Spleen (tissue), 11 donors: Measurements from ENCODE around the gene COL23A1. TPM values are rescaled to one million over a fixed set of nuclear protein-coding genes. Genes with fewer than 3 reads are reported as not detected.
A peak's percentile ranks its signal among the peaks of the same experiment; 100 is the strongest.
"Not testable (repeated sequence)": the region's sequence is repeated elsewhere in the genome, so short reads cannot be mapped to it uniquely, and the experiment has no call there.

Source experiments
- DNase-seq: peaks from one replicate; pipeline ENCODE4 v3.0.0-alpha.2; 2020
- H3K27ac ChIP-seq, 8 donors: fragments of 200-600 bp; sonication (generic) in 7 of 8; 1 replicate in 4 of 8; 2 replicates in 4 of 8; pipeline versions ENCODE4 v1.5.0 to v1.8.0; 2016 to 2021; ENCODE audit warnings: inconsistent platforms in 4 of 8, mild to moderate bottlenecking in 4 of 8, moderate library complexity in 1 of 8
- H3K27me3 ChIP-seq, 7 donors: fragments of 200-600 bp; sonication (generic) in 6 of 7; replicated peaks in 1 of 7; 1 replicate in 4 of 7; 2 replicates in 3 of 7; pipeline versions ENCODE4 v1.5.0 to v1.8.0; 2016 to 2021; ENCODE audit warnings: inconsistent platforms in 3 of 7, mild to moderate bottlenecking in 1 of 7
- H3K36me3 ChIP-seq, 6 donors: fragments of 200-600 bp; sonication (generic) in 5 of 6; 1 replicate in 4 of 6; 2 replicates in 2 of 6; pipeline versions ENCODE4 v1.5.0 to v1.8.0; 2016 to 2021; ENCODE audit warnings: inconsistent platforms in 2 of 6
- H3K4me1 ChIP-seq, 6 donors: fragments of 200-600 bp; sonication (generic) in 5 of 6; 1 replicate in 3 of 6; 2 replicates in 3 of 6; pipeline versions ENCODE4 v1.5.0 to v1.8.0; 2016 to 2021; ENCODE audit warnings: inconsistent platforms in 3 of 6
- H3K4me3 ChIP-seq, 8 donors: fragments of 200-600 bp; sonication (generic) in 7 of 8; 1 replicate in 4 of 8; 2 replicates in 4 of 8; pipeline versions ENCODE4 v1.5.0 to v1.8.0; 2016 to 2021; ENCODE audit warnings: inconsistent platforms in 4 of 8, mild to moderate bottlenecking in 4 of 8, moderate library complexity in 2 of 8
- H3K9me3 ChIP-seq, 8 donors: fragments of 200-600 bp; sonication (generic) in 7 of 8; 1 replicate in 4 of 8; 2 replicates in 4 of 8; pipeline versions ENCODE4 v1.5.0 to v1.8.0; 2016 to 2021; ENCODE audit warnings: inconsistent platforms in 4 of 8
- POLR2A ChIP-seq, 3 donors: fragments of 450-650 bp; IDR thresholded peaks; one replicate each; pipeline ENCODE4 v1.5.1; 2017; ENCODE audit warnings: antibody characterized with exemption in 3 of 3, mild to moderate bottlenecking in 1 of 3
- POLR2AphosphoS5 ChIP-seq, 3 donors: sonication (generic); formaldehyde crosslinking; IDR thresholded peaks; one replicate each; pipeline ENCODE4 v1.5.1; 2017; ENCODE audit warnings: antibody characterized with exemption in 3 of 3
- WGBS, 5 donors: extraction: QIAGEN DNeasy Blood & Tissue Kit in 3 of 5; methylation state at CpG; one replicate each; pipeline versions ENCODE4 v1.1.5 to v1.1.7; 2013 to 2018; 5-methylcytosine and 5-hydroxymethylcytosine counted together
- intact Hi-C: fragments of 100-400 bp; cut with DNase I; formaldehyde crosslinking; loops from one replicate; pipeline ENCODE4 v1.15.0; 2023; ENCODE audit warnings: low total_unique reads
- polyA plus RNA-seq, 3 donors: library from polyadenylated mRNA; stranded (reverse); fragments of 200-250 nt; gene quantifications; one replicate each; pipeline ENCODE4 v1.2.1, GENCODE V29; 2013
- total RNA-seq, 7 donors: library from RNA; depleted of rRNA in 3 of 7; stranded (reverse); fragments of >200 nt in 3 of 7; fragmentation: NEBNext Ultra II Directional in 4 of 7; extraction: Animal tissue kit (Norgen Biotek cat#: 25700) in 4 of 7; gene quantifications; one replicate each; pipeline versions ENCODE4 v1.1.0 to v1.2.1, GENCODE V29; 2016 to 2021
- TF ChIP-seq, protein P1 (sequence below), 11 experiments: fragments of 200-600 bp in 7 of 11; fragments of 450-650 bp in 4 of 11; sonication (generic) in 4 of 11; IDR thresholded peaks in 8 of 11; conservative IDR thresholded peaks in 3 of 11; 1 replicate in 7 of 11; 2 replicates in 4 of 11; pipeline versions ENCODE4 v1.4.0 to v1.8.0; 2016 to 2021; ENCODE audit warnings: antibody characterized with exemption in 11 of 11, inconsistent platforms in 4 of 11, mild to moderate bottlenecking in 1 of 11
- donor health status: healthy with polysubstance abuse.
- donor health status: DM: no; HTN: no; CAD: no; lungs with moderate emphysema.
- donor health status: DM: no; HTN: no; CAD: no.
- donor health status: Bipolar disorder and iron deficiency.
- donor health status: healthy.
- donor health status: DM: no; HTN: no; CAD: no.
- donor health status: DM: yes; HTN: yes; CAD: no.

The COL23A1 gene
- total and polyA plus RNA-seq, 10 donors = 0.63 to 3.8 (median 1.9) TPM

DNA sequence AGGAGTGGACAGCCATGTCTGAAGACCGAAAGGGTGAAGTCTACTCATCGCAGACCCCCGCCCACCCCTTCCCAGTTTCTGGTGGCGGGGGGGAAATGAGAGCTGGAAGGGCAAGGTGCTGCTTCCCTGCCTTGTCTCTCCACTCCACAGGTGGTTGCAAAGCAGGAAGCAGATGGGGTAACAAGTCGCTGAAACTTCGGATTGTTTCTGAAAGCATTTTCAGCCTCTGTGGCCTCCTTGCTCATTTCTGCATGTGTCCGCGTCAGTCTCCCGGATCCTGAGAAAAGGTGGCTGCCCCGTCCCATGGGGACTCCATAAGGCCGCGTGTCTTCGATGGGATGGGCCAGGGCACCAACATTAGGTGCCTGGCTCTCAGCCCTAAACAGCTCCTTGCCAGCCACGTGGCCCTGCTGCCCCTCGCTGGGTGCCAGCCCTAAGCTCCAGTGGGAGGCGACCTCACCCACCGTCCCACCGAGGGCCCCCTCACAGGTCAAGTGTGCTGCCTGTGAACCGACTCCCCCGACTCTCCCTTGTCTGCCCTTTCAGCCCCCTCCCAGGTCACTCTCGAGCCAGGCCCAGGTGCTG is 358.6 kb downstream of the COL23A1 start:
- peak overlapping the region; percentile 97 to 99 (median 99) for H3K27ac ChIP-seq
- no peak for DNase-seq
- 21 to 41% (median 27%) methylated on average over 6 to 21 of the region's 21 CpGs for WGBS, 5 donors
- H3K4me1 ChIP-seq = peaks cover 24 to 92% (median 63%) of the 10 kb centered on the region in 6 donors
- H3K27me3 ChIP-seq = no peaks in the 10 kb centered on the region
- H3K36me3 ChIP-seq = peaks cover 0 to 48% (median 37%) of the 10 kb centered on the region in 6 donors
- intact Hi-C loops = no loop called here
- TF ChIP-seq POLR2A (IDR thresholded peaks at IDR 0.05) (no peak), POLR2AphosphoS5 (IDR thresholded peaks at IDR 0.05) (no peak)
- TF ChIP-seq, protein P1, sequence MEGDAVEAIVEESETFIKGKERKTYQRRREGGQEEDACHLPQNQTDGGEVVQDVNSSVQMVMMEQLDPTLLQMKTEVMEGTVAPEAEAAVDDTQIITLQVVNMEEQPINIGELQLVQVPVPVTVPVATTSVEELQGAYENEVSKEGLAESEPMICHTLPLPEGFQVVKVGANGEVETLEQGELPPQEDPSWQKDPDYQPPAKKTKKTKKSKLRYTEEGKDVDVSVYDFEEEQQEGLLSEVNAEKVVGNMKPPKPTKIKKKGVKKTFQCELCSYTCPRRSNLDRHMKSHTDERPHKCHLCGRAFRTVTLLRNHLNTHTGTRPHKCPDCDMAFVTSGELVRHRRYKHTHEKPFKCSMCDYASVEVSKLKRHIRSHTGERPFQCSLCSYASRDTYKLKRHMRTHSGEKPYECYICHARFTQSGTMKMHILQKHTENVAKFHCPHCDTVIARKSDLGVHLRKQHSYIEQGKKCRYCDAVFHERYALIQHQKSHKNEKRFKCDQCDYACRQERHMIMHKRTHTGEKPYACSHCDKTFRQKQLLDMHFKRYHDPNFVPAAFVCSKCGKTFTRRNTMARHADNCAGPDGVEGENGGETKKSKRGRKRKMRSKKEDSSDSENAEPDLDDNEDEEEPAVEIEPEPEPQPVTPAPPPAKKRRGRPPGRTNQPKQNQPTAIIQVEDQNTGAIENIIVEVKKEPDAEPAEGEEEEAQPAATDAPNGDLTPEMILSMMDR (IDR thresholded peaks at IDR 0.05 in 8 of 11, conservative IDR thresholded peaks at IDR 0.05 in 3 of 11) = no peak
- H3K9me3 ChIP-seq = no peaks in the 10 kb centered on the region
- H3K4me3 ChIP-seq = peak overlapping the region; percentile 79 to 89 (median 86)

DNA sequence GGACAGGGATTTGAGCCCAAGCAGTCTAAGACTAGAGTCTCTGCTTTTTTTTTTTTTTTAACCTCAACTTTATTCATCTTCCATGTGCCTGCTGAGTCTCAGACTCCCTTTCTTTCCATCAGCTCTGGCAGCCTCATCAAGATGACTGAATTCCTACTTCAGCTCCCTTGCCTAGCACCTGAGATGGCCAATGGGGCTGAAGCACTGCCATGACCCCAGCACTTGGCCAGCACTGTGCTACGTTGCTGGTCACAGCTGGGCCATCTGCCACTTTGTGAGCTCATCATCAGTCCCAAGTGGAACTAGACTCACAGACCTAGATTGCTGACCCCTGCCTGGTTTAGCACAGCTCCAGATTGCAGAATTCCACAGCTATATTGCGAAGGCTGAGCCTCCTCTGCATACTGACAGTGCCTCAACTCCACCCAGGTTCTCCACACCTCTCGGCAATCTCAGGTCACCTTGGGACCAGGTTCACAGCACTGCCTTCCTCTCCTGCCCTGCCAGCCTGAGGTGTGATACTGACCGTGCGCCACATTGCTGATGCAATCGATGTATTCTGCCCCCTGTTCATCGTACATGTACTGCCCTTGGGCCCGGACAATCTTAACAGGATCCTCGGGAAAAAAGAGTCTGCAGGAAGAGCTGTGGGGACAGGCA is 359.2 kb downstream of the COL23A1 start:
- H3K4me3 ChIP-seq = peak overlapping the region in 7 of 8 donors; percentile 79 to 89 (median 85)
- intact Hi-C loops = no loop called here

DNA sequence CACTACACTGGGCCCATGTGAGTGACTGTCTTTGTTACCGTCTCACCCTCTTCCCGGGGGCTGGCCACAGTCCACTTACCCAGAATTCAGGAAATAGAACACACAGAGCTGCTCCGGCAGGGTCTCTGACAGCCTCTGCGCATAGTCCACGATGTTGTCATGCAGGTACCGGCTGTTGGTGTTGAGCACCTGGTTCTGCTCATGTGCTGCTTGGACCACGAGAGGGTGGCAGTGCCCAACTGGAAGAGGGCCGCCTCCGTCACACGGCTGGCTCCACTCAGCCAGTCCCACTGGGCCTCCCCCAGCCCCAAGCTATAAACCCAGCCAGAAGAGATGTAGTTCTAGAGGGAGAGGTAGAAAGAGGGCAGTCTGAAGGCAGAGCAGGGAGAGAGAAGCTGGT is 360.3 kb downstream of the COL23A1 start:
- peak; percentile 67 for DNase-seq
- Histone ChIP-seq H3K27me3 (no peaks in the 10 kb centered on the region), H3K9me3 (no peaks in the 10 kb centered on the region), H3K4me3 (peak overlapping the region in 1 of 8 donors; percentile 89), H3K27ac (no peak overlapping the region), H3K36me3 (peaks cover 0 to 66% (median 50%) of the 10 kb centered on the region in 6 donors), H3K4me1 (peaks cover 23 to 76% (median 47%) of the 10 kb centered on the region in 6 donors)
- intact Hi-C loops = no loop called here
- TF ChIP-seq POLR2AphosphoS5 (IDR thresholded peaks at IDR 0.05) (peak in 1 of 3 donors; percentile 24), POLR2A (IDR thresholded peaks at IDR 0.05) (no peak)
- TF ChIP-seq, protein P1 (IDR thresholded peaks at IDR 0.05 in 8 of 11, conservative IDR thresholded peaks at IDR 0.05 in 3 of 11) = no peak
- 92 to 98% (median 93%) methylated on average over 8 to 10 of the region's 10 CpGs for WGBS, 5 donors

More for the DNA sequence above, 359.2 kb downstream of the COL23A1 start:
- H3K27me3 ChIP-seq = no peaks in the 10 kb centered on the region
- peak overlapping the region in 6 of 8 donors; percentile 97 to 99 (median 99) for H3K27ac ChIP-seq
- no peak for TF ChIP-seq POLR2AphosphoS5 (IDR thresholded peaks at IDR 0.05)
- TF ChIP-seq, protein P1 (IDR thresholded peaks at IDR 0.05 in 8 of 11, conservative IDR thresholded peaks at IDR 0.05 in 3 of 11) = no peak
- no peak for TF ChIP-seq POLR2A (IDR thresholded peaks at IDR 0.05)
- 65 to 77% (median 75%) methylated on average over 9 of the region's 9 CpGs for WGBS, 5 donors
- H3K4me1 ChIP-seq = peaks cover 24 to 88% (median 57%) of the 10 kb centered on the region in 6 donors
- no peaks in the 10 kb centered on the region for H3K9me3 ChIP-seq
- peaks cover 0 to 54% (median 43%) of the 10 kb centered on the region in 6 donors for H3K36me3 ChIP-seq
- peak; percentile 69 for DNase-seq

DNA sequence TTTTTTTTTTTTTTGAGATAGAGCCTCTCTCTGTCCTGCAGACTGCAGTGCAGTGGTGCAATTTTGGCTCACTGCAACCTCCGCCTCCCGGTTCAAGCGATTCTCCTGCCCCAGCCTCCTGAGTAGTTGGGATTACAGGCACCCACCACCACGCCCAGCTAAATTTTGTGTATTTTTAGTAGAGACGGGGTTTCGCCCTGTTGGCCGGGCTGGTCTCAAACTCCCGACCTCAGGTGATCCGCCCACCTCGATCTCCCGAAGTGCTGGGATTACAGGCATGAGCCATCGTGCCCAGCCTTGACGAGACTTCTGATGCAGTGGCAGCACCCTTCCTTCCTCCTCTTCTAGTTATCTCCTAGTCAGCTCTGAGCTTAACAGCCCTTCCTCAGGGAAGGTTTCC is 361.1 kb downstream of the COL23A1 start:
- H3K27me3 ChIP-seq, H3K4me3 ChIP-seq, intact Hi-C loops, H3K27ac ChIP-seq, H3K9me3 ChIP-seq: not testable (repeated sequence)
- WGBS, 5 donors = 91 to 95% (median 95%) methylated on average over 13 of the region's 13 CpGs
- DNase-seq = peak; percentile 36
- Histone ChIP-seq H3K4me1 (peaks cover 20 to 69% (median 40%) of the 10 kb centered on the region in 6 donors), H3K36me3 (peaks cover 0 to 73% (median 56%) of the 10 kb centered on the region in 6 donors)
